ENCODE data around the gene SCGN. TPM values are rescaled to one million over a fixed set of nuclear protein-coding genes. Genes with fewer than 3 reads are reported as not detected.

SCGN gene
- polyA plus RNA-seq, 2 of the 4 experiments (the other 2 are of a cell fraction) = 0.13 to 0.17 TPM

DNA sequence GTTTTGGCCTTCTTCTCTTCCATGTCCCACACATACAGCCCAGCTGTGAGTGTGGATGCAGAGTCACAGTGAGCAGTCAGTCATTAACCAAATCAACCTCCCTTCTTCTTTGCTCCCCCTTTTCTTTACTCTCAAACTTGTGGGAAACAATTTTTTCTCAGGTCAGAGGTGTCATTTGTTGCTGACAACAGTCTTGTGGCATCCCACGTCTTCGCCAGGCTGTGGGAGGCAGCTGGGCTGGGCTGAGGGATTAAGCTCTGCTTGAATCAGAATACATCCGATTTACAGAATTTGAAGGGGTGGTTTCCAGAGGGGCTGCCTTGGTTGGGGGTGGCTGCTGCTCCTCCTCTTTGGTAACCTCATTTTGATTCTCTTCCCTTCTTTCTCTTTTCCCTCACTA, 40.5 kb downstream of the SCGN start:
- H3K4me3 ChIP-seq = no peak overlapping the region
- peak overlapping the region; percentile 51; the same call in 2 of the 3 replicates for H3K4me2 ChIP-seq
- TF ChIP-seq JUNB (IDR thresholded peaks at IDR 0.05) = no peak
- no peak for TF ChIP-seq CHD2 (IDR thresholded peaks at IDR 0.05; ENCODE audit: low read length, partially characterized antibody)
- TF ChIP-seq ZSCAN20 (CRISPR knock-in tag; IDR thresholded peaks at IDR 0.05) = no peak
- TF ChIP-seq, protein P1, sequence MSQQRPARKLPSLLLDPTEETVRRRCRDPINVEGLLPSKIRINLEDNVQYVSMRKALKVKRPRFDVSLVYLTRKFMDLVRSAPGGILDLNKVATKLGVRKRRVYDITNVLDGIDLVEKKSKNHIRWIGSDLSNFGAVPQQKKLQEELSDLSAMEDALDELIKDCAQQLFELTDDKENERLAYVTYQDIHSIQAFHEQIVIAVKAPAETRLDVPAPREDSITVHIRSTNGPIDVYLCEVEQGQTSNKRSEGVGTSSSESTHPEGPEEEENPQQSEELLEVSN (IDR thresholded peaks at IDR 0.05; ENCODE audit: borderline replicate concordance, low read depth) = no peak
- TF ChIP-seq ZNF302 (CRISPR knock-in tag; IDR thresholded peaks at IDR 0.05) = no peak
- no peak for TF ChIP-seq HEYL (CRISPR knock-in tag; IDR thresholded peaks at IDR 0.05)
- ATAC-seq (no peak), FAIRE-seq (no peak), DNase-seq (ENCODE audit: low read depth in 1 of 2, low spot score in 1 of 2) (peak in 1 of 2 experiments; percentile 34)
- ChIA-PET CTCF (interaction anchor here (1.0 kb wide), 2 partner anchors 35 to 136 kb away, joined by 3 to 4 read pairs; no protein-coding TSS in a partner anchor), POLR2A (no interaction called here)
- H3K9me3 ChIP-seq = no peaks in the 10 kb centered on the region
- H3K4me1 ChIP-seq = peaks cover 41% of the 10 kb centered on the region
- 9% methylated on average over 3 of the region's 3 CpGs for WGBS (ENCODE audit: missing lambda C conversion rate)
- peak overlapping the region; percentile 47 to 64; a peak in 5 of 6 replicates for H3K27ac ChIP-seq

DNA sequence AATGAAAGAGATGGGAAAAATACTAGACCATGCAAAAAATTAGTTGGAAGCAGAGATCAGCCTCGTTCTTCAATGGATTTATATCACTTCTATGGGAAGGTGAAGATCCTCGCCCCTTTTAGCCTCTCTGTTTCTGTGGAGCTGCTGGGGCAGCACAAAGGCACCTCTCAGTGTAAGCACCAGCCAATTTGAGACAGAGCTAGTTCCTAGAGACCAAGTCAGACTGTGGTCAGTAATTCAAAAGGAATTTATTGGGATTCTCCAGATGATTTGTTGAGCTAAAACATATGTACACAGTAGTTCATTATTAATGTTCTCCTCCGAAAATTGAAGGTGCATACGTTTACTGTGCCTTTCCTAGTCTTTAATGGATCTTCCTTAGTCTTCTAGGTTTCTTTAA, 42.4 kb downstream of the SCGN start:
- Histone ChIP-seq H3K9me3 (no peaks in the 10 kb centered on the region), H3K27ac (peak overlapping the region; percentile 49 to 67), H3K4me3 (no peak overlapping the region), H3K4me2 (peak overlapping the region; percentile 58), H3K4me1 (peaks cover 46% of the 10 kb centered on the region)
- 8% methylated on average over 4 of the region's 4 CpGs for WGBS (ENCODE audit: missing lambda C conversion rate)
- ATAC-seq (peak in 1 of 2 experiments; percentile 75; a peak in 3 of 6 replicates), FAIRE-seq (no peak), DNase-seq (ENCODE audit: low read depth in 1 of 2, low spot score in 1 of 2) (peak in 1 of 2 experiments; percentile 34)
- TF ChIP-seq MYC (IDR thresholded peaks at IDR 0.05; ENCODE audit: borderline replicate concordance, low read length) (no peak), FOSL2 (IDR thresholded peaks at IDR 0.05) (no peak), FOSL2 (CRISPR knock-in tag; IDR thresholded peaks at IDR 0.05) (no peak)
- TF ChIP-seq, protein P2, sequence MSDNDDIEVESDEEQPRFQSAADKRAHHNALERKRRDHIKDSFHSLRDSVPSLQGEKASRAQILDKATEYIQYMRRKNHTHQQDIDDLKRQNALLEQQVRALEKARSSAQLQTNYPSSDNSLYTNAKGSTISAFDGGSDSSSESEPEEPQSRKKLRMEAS (IDR thresholded peaks at IDR 0.05) = no peak
- POLR2A ChIA-PET = no interaction called here
- CTCF ChIA-PET = interaction anchor here (0.9 to 1.5 kb wide), 2 partner anchors 15 to 138 kb away, joined by 3 read pairs; no protein-coding TSS in a partner anchor

DNA sequence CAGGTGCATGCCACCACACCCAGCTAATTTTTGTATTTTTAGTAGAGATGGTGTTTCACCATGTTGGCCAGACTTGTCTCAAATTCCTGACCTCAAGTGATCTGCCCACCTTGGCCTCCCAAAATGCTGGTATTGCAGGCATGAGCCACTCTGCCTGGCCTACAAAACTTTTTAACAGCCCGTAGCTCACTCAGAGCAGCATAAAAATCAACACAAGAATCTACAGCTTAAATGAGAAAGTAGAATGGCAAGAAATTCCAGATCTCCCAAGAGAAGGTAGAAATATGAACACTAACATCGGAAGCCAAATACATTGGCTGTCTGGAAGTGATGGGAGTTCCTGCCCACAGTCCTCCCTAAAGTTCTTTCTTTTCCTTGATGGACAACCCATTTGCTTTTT, 43.7 kb downstream of the SCGN start:
- Histone ChIP-seq H3K4me1 (peaks cover 46% of the 10 kb centered on the region), H3K9me3 (no peaks in the 10 kb centered on the region), H3K27ac (0 out of 6 replicates have a peak overlapping the region, but pooled peaks of 1 of the 2 experiments have one; percentile 17), H3K4me3 (no peak overlapping the region), H3K4me2 (no peak overlapping the region)
- CTCF ChIA-PET = no interaction called here
- POLR2A ChIA-PET = no interaction called here
- 97% methylated on average over 2 of the region's 2 CpGs for WGBS (ENCODE audit: missing lambda C conversion rate)
- DNase-seq (ENCODE audit: low read depth in 1 of 2, low spot score in 1 of 2) (no peak), FAIRE-seq (no peak), ATAC-seq (no peak)
- TF ChIP-seq, protein P3, sequence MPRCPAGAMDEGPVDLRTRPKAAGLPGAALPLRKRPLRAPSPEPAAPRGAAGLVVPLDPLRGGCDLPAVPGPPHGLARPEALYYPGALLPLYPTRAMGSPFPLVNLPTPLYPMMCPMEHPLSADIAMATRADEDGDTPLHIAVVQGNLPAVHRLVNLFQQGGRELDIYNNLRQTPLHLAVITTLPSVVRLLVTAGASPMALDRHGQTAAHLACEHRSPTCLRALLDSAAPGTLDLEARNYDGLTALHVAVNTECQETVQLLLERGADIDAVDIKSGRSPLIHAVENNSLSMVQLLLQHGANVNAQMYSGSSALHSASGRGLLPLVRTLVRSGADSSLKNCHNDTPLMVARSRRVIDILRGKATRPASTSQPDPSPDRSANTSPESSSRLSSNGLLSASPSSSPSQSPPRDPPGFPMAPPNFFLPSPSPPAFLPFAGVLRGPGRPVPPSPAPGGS (IDR thresholded peaks at IDR 0.05) = no peak
- no peak for TF ChIP-seq CHD2 (IDR thresholded peaks at IDR 0.05; ENCODE audit: low read length, partially characterized antibody)

DNA sequence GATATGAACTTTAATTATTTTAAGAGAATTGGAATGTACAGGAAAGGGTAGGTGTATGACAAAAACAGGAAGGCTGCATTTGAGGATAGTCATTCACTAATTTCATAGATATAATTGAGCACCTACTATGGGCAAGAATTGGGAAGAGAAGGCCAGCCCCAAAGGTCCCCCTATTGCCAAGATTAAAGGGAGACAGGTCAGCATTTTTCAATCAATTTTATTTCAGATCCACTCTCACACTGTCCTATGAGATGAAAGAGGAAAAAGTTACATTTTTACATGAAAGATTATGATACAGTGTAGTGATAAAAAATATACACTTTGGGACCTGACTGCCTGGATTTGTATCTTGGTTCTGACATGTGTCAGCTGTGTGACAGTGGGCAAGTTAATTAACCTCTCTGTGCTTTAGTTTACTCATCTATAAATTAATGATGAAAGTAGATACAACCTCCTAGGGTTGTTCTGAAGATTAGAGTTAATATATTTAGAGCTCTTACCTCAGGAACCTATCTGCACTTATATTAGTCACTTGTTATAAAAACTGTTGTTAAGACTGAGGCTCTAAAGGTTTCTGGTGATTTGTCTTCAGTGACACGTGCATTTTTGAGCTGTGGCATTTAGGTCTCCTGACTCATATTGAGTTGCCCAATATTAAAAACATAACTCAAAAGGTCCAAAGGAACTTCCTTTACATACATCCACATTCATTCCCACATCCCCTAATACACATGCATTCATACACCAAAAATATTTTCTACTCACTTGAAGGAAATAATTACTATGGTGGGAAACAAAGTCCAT, 45.7 kb downstream of the SCGN start:
- DNase-seq (ENCODE audit: low read depth in 1 of 2, low spot score in 1 of 2) = no peak
- H3K27ac ChIP-seq = peak overlapping the region in 1 of 2 experiments; percentile 16; a peak in 1 of 6 replicates
- POLR2A ChIA-PET = no interaction called here
- no peak for FAIRE-seq
- no peak for ATAC-seq
- no peak overlapping the region for H3K4me3 ChIP-seq
- whole genome bisulfite sequencing (ENCODE audit: missing lambda C conversion rate) = 0% methylated on average over 1 of the region's 1 CpG
- H3K4me1 ChIP-seq = peaks cover 38% of the 10 kb centered on the region
- H3K9me3 ChIP-seq = no peaks in the 10 kb centered on the region
- TF ChIP-seq, protein P1 (IDR thresholded peaks at IDR 0.05; ENCODE audit: borderline replicate concordance, low read depth) = no peak
- TF ChIP-seq MAZ (IDR thresholded peaks at IDR 0.05; ENCODE audit: borderline replicate concordance, low read depth, low read length) (no peak), ZFP36 (IDR thresholded peaks at IDR 0.05; ENCODE audit: borderline replicate concordance, partially characterized antibody) (peak; percentile 61)
- CTCF ChIA-PET = interaction anchor here (1.0 kb wide), 1 partner anchor 208 kb away, joined by 3 read pairs; no protein-coding TSS in a partner anchor
- no peak overlapping the region for H3K4me2 ChIP-seq
